NOMO-1 treated with DMSO at 0.1 percent for 48 hours (cell line): Measurements from ENCODE around the gene ROR2.

Source experiments
- DNase-seq: peaks from one replicate; lab custom pipeline; 2025; ENCODE audit not compliant: unreplicated experiment; lab: John Stamatoyannopoulos, UW

Gene ROR2

GRCh38 chr9:91902475-91903125, 47.4 kb downstream of the ROR2 start:
- DNase-seq, result no peak

DNA sequence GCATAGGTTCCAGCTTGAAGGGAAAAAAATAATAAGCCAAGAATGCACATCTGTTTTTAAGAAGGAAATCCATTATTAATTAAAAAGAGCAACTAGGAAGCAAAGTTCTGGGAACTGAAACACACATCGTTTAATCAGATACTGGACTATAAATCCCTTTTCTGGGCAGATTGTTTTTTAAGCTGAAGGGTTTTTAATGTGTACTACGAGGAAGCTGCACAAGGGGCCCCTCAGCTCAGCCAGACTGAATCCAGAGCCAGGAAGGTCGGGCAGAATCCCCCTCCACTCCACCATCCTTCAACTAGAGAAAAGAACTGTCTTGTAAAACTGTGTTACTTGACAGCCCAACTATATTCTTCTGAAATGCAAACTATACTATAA, 49.2 kb downstream of the ROR2 start:
- no peak for DNase-seq

- no peak for DNase-seq
These were observed 49.8 kb downstream of the ROR2 start for GRCh38 chr9:91900055-91900796.

DNA sequence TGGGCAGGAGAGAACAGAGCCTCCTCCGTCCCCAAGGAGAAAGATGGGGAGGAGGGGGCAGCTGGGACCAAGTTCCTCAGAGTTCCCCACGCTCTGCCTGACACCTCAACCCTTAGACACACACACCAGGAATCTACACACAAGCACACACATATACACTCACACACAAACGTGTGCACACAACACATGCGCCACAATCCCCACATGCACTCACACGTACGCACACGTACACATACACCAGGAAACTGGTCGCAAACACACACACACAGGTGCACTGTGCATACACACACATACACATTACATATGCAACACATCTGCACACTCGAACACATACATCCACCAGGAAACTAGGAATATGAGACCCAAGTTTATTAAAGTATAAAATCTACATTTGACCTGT, 50.4 kb downstream of the ROR2 start:
- no peak for DNase-seq

- DNase-seq, result no peak
These were observed 50.8 kb downstream of the ROR2 start for GRCh38 chr9:91899219-91899563.

DNA sequence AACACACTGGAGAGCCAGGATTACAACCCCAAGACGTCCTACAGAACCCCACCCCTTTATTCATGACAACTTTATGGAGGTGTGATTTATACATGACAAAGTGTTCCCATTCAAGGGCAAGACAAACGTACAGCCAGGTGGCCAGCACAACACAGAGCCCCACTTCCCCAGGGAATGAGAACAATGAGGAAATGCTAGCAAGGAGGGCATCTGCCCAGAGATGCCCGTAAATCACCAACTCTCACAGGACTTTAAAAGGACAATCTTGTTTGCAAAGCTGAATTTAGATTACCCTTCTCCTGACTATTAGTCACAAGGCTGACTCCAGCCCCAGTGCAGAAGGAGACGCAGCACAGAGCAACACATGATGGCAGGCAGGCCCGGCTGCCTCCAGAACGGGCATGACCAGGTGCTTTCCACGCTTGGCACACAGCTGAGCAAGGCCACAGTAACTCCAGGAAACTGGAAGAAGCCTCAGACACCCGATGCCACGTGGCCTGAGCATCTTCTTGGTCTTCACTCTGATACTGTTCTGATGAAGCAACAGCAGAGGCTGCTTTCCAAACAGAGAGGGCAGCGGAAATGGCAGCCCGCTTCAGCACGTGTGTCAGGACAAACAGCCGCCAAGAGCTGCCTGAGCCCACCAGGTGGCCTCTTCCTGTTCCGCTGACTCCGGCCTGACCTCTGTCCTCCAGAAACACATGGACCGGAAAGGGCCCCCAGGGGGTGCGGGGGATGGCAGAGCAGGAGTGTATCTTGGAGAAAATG, 51.4 kb downstream of the ROR2 start:
- no peak for DNase-seq

GRCh38 chr9:91897201-91897600, 52.8 kb downstream of the ROR2 start:
- DNase-seq, result no peak

DNA sequence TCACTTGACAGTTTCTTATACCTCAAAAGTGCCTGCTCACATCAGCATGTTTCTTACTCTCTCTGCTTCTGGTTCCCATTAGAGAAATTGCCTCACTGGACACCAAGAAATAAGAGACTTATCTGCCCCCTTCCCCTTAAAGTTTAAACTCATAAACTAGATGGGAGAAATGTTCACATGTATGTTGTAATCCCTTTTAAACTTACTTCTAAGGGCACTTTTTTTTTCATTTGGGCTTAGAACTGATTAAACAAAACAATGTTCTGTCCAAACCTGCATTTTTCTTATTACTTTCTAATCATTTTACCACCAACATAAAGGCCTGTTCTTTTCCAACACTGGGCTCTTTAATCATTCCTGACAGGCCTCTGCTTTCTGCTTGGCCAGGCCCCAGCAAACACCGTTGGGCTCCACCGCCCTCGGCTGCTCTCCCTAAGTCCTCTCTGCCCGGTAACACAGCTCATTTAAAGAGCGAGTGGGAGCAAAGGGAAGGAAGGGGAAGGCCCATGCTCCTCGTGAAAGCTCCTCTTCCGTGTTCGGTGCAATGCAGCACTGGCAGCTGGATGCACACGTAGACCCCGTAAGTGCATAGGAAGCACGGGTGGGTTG, 53.4 kb downstream of the ROR2 start:
- DNase-seq, result no peak

DNA sequence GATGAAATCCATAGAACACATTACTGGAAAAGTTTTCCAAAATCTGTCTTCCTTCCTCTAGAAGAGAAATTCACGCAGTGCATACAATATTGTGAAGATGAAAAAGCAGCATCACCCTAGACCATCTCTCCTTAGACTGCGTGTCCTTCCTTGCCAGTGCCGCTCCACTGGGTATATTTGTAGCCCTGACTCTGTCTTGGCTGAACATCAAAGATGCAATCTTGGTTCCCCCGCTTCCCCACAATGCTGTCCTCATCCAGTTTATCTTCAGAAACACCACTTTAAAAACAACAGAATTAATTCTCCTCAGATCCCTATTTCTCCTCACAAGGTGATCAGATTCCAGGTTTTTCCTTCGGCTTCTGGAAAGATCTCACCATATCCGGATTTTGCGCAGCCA, 53.9 kb downstream of the ROR2 start:
- DNase-seq, result no peak

DNA sequence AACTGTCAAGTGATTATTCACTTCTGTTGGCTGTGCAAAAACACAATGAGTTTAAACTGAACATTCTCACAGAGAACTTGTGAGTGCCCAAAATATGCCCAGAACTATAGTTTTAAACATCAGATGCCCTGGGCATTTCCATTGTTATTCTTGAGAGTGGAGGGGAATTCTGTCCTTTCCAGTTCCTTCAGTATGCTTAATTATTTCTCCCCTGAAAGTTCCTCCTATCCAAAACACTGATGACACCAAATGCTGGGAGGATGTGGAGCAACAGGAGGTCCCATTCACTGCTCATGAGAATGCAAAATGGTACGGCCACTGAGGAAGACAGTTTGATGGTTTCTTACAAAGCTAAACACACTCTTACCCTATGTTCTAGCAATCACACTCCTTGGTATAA, 55.5 kb downstream of the ROR2 start:
- no peak for DNase-seq

- no peak for DNase-seq
These were observed 56.0 kb downstream of the ROR2 start for GRCh38 chr9:91894023-91894422.

GRCh38 chr9:91891915-91892314, 58.1 kb downstream of the ROR2 start:
- no peak for DNase-seq

DNA sequence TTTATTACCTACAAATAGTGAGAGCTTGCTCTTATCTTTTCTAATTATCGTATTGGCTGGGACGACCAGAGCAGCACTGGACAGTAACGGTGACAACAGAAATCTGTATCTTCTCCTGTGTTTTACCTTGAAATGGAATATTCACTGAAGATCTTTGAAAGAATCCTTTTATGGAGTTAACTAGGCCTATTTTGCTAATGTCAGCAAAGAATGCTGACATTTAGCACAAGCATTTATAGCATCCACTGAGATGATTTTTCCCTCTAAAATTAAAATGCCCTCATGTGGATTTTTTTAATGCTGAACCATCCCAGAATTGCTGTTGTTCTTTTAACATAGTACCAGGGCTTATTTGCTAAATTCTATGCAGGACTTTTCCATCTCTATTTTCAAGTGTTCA, 59.4 kb downstream of the ROR2 start:
- no peak for DNase-seq

- DNase-seq, result no peak
These were observed 60.7 kb downstream of the ROR2 start for GRCh38 chr9:91889161-91889911.

- DNase-seq, result no peak
These were observed 63.5 kb downstream of the ROR2 start for GRCh38 chr9:91886414-91887076.

GRCh38 chr9:91885746-91886413, 64.1 kb downstream of the ROR2 start:
- DNase-seq, result no peak

DNA sequence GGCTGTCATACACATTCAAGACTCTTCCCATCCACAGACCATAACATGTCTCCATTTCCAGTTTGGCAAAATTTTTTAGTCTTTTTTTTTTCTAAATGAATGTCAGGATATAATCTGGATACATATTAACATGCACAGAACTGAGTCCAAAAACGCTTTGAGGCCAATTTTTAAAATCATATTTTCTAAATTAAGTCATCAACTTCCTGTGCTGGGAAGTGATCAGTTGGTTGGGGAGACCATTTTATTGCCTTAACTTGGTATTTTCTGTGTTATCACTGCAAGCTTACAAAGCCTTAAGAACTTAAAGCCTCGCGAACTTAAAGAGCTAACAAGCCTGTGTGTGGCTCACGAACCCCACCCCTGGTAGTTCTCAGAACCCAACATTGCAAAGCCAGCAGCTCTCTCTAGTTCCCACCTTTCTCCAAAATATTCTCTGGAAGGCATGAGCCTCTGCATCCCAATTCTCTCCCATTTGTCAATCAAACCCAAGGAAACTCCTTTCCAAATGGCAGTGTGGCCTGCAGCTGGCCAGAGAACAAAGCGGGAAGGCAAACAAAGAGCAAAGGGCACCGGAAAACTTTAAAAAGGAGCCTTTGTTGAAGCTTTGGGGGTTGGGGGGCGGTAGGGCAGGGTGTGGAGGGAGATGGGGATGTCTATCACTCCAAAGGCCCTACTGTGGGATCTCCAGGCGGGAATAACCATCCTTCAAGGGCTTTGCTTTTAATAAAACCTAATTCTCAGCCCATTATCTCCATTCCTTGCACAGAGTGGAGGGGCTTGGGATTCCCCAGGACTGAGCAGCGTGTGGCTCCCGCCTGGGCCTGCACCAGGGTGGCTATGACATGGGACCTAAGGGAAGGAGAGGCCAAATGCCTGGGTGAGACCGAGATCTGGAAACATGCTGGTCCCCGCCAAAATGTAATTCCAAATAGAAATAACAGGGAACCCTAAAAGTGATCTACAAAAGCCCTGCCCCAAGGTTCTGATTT, 65.0 kb downstream of the ROR2 start:
- DNase-seq, result no peak

GRCh38 chr9:91884153-91884552, 65.9 kb downstream of the ROR2 start:
- no peak for DNase-seq

DNA sequence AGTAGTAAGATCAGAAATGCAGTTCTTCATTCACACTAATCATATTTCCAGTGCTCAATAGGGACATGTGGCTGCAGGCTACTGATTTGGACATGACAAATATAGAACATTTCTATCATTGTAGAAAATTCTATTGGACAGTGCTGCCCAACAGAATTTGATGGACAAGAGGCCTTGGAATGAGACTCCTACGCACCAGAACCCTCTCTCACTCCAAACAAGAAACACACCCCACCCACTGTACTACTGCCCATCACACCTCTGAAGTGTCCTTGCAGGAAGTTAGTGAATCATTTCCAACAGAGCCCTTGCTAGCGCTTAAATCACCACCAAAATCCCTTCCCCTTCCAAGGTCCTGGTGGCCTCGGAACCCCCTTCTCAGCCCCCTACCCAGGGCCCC, 66.5 kb downstream of the ROR2 start:
- DNase-seq, result no peak
